ENCODE results near the gene ANKFN1. TPM values are rescaled to one million over a fixed set of nuclear protein-coding genes. Genes with fewer than 3 reads are reported as not detected.
"Not testable (repeated sequence)": the region's sequence is repeated elsewhere in the genome, so short reads cannot be mapped to it uniquely, and the experiment has no call there.

The ANKFN1 gene
- total RNA-seq, 1 donor: under 0.01 TPM

- DNase-seq (ENCODE audit: low read depth in 2 of 3, low spot score in 2 of 3): no peak
These were observed 131.2 kb downstream of the ANKFN1 start for GRCh38 chr17:56284482-56284881.

GRCh38 chr17:56288786-56289185 is 135.5 kb downstream of the ANKFN1 start:
- DNase-seq (ENCODE audit: low read depth in 2 of 3, low spot score in 2 of 3): not testable (repeated sequence)

- no peak for DNase-seq (ENCODE audit: low read depth in 2 of 3, low spot score in 2 of 3)
These were observed 136.0 kb downstream of the ANKFN1 start for GRCh38 chr17:56289321-56289720.

- DNase-seq (ENCODE audit: low read depth in 2 of 3, low spot score in 2 of 3): peak in 1 of 3 donors; percentile 30
These were observed 137.0 kb downstream of the ANKFN1 start for GRCh38 chr17:56290101-56290801.

GRCh38 chr17:56290802-56291118 is 137.5 kb downstream of the ANKFN1 start:
- no peak for DNase-seq (ENCODE audit: low read depth in 2 of 3, low spot score in 2 of 3)

- no peak for DNase-seq (ENCODE audit: low read depth in 2 of 3, low spot score in 2 of 3)
These were observed 138.0 kb downstream of the ANKFN1 start for GRCh38 chr17:56291226-56291805.

- no peak for DNase-seq (ENCODE audit: low read depth in 2 of 3, low spot score in 2 of 3)
These were observed 138.7 kb downstream of the ANKFN1 start for GRCh38 chr17:56292010-56292409.

- DNase-seq (ENCODE audit: low read depth in 2 of 3, low spot score in 2 of 3): no peak
These were observed 139.3 kb downstream of the ANKFN1 start for GRCh38 chr17:56292578-56292977.

GRCh38 chr17:56297184-56297583 is 143.9 kb downstream of the ANKFN1 start:
- DNase-seq (ENCODE audit: low read depth in 2 of 3, low spot score in 2 of 3): peak in 2 of 3 donors; percentile 68 to 89

GRCh38 chr17:56298846-56299245 is 145.6 kb downstream of the ANKFN1 start:
- DNase-seq (ENCODE audit: low read depth in 2 of 3, low spot score in 2 of 3): peak in 1 of 3 donors; percentile 20

- no peak for DNase-seq (ENCODE audit: low read depth in 2 of 3, low spot score in 2 of 3)
These were observed 146.9 kb downstream of the ANKFN1 start for GRCh38 chr17:56300144-56300543.

GRCh38 chr17:56305007-56305406 is 151.7 kb downstream of the ANKFN1 start:
- peak in 2 of 3 donors; percentile 32 to 60 for DNase-seq (ENCODE audit: low read depth in 2 of 3, low spot score in 2 of 3)

GRCh38 chr17:56309897-56310296 is 156.6 kb downstream of the ANKFN1 start:
- no peak for DNase-seq (ENCODE audit: low read depth in 2 of 3, low spot score in 2 of 3)

GRCh38 chr17:56310782-56311181 is 157.5 kb downstream of the ANKFN1 start:
- DNase-seq (ENCODE audit: low read depth in 2 of 3, low spot score in 2 of 3): peak in 2 of 3 donors; percentile 20 to 50

- DNase-seq (ENCODE audit: low read depth in 2 of 3, low spot score in 2 of 3): peak in 1 of 3 donors; percentile 36
These were observed 159.9 kb downstream of the ANKFN1 start for GRCh38 chr17:56313201-56313600.

- no peak for DNase-seq (ENCODE audit: low read depth in 2 of 3, low spot score in 2 of 3)
These were observed 160.8 kb downstream of the ANKFN1 start for GRCh38 chr17:56314026-56314425.

- no peak for DNase-seq (ENCODE audit: low read depth in 2 of 3, low spot score in 2 of 3)
These were observed 161.8 kb downstream of the ANKFN1 start for GRCh38 chr17:56314984-56315602.

- no peak for DNase-seq (ENCODE audit: low read depth in 2 of 3, low spot score in 2 of 3)
These were observed 163.3 kb downstream of the ANKFN1 start for GRCh38 chr17:56316604-56317003.

- DNase-seq (ENCODE audit: low read depth in 2 of 3, low spot score in 2 of 3): no peak
These were observed 164.3 kb downstream of the ANKFN1 start for GRCh38 chr17:56317351-56318208.

GRCh38 chr17:56319531-56319930 is 166.3 kb downstream of the ANKFN1 start:
- DNase-seq (ENCODE audit: low read depth in 2 of 3, low spot score in 2 of 3): peak in 2 of 3 donors; percentile 50 to 82

GRCh38 chr17:56320443-56320842 is 167.2 kb downstream of the ANKFN1 start:
- DNase-seq (ENCODE audit: low read depth in 2 of 3, low spot score in 2 of 3): no peak
